Esophagus muscularis mucosa (tissue), 4 donors: ENCODE results near the gene AASDHPPT. TPM values are rescaled to one million over a fixed set of nuclear protein-coding genes. Genes with fewer than 3 reads are reported as not detected.

ENCODE experiments used
- DNase-seq: peaks from one replicate; pipeline ENCODE4 v3.0.0-alpha.2; 2017; ENCODE audit errors: extremely low spot score
- H3K27ac ChIP-seq, 4 donors: fragments of 200-600 bp; sonication (generic); replicated peaks in 1 of 4; 1 replicate in 3 of 4; 2 replicates in 1 of 4; pipeline ENCODE4 v1.5.1; 2016 to 2019; ENCODE audit warnings: mild to moderate bottlenecking in 1 of 4
- H3K27me3 ChIP-seq, 4 donors: fragments of 200-600 bp; sonication (generic); one replicate each; pipeline versions ENCODE4 v1.5.1 to v1.6.0; 2016 to 2019
- H3K36me3 ChIP-seq, 4 donors: fragments of 200-600 bp; sonication (generic); one replicate each; pipeline ENCODE4 v1.5.1; 2016 to 2019
- H3K4me1 ChIP-seq, 4 donors: fragments of 200-600 bp; sonication (generic); one replicate each; pipeline ENCODE4 v1.5.1; 2016 to 2019
- H3K4me3 ChIP-seq, 4 donors: fragments of 200-600 bp; sonication (generic); 1 replicate in 2 of 4; 2 replicates in 2 of 4; pipeline ENCODE4 v1.5.1; 2016 to 2019; ENCODE audit warnings: mild to moderate bottlenecking in 4 of 4, moderate library complexity in 1 of 4
- H3K9me3 ChIP-seq, 4 donors: fragments of 200-600 bp; sonication (generic); 1 replicate in 3 of 4; 2 replicates in 1 of 4; pipeline ENCODE4 v1.5.1; 2016 to 2019
- EP300 ChIP-seq: sonication (generic); formaldehyde crosslinking; IDR thresholded peaks from one replicate; pipeline ENCODE4 v1.6.1; 2017; ENCODE audit warnings: antibody characterized with exemption
- POLR2A ChIP-seq: fragments of 450-650 bp; IDR thresholded peaks from one replicate; pipeline ENCODE4 v1.6.1; 2017; ENCODE audit warnings: antibody characterized with exemption, moderate library complexity, mild to moderate bottlenecking, low read depth
- POLR2AphosphoS5 ChIP-seq, 2 donors: sonication (generic); formaldehyde crosslinking; IDR thresholded peaks; one replicate each; pipeline ENCODE4 v1.6.1; 2017; ENCODE audit warnings: antibody characterized with exemption in 2 of 2
- WGBS: methylation state at CpG from one replicate; pipeline ENCODE4 v1.1.5; 2018; 5-methylcytosine and 5-hydroxymethylcytosine counted together
- intact Hi-C: fragments of 100-400 bp; cut with DNase I; formaldehyde crosslinking; loops from one replicate; pipeline ENCODE4 v1.15.1; 2023
- total RNA-seq, 4 donors: library from RNA; depleted of rRNA; stranded (reverse); fragments of >200 nt; gene quantifications; one replicate each; pipeline versions ENCODE4 v1.1.0 to v1.2.1, GENCODE V29; 2016
- TF ChIP-seq, protein P1 (sequence below), 3 experiments: fragments of 200-600 bp in 2 of 3; fragments of 450-650 bp in 1 of 3; sonication (generic) in 2 of 3; IDR thresholded peaks; one replicate each; pipeline ENCODE4 v1.5.1; 2017 to 2019; ENCODE audit warnings: antibody characterized with exemption in 3 of 3, mild to moderate bottlenecking in 2 of 3, moderate library complexity in 1 of 3

The AASDHPPT gene
- total RNA-seq, 4 donors from 2014 or later, result 23.7 to 28.0 (median 24.7) TPM

- no peaks in the 10 kb centered on the region for H3K9me3 ChIP-seq
- H3K4me3 ChIP-seq, result no peak overlapping the region
- DNase-seq, result no peak
- intact Hi-C loops, result no loop called here
- H3K4me1 ChIP-seq, result peaks cover 24 to 67% (median 65%) of the 10 kb centered on the region in 4 donors
- no peaks in the 10 kb centered on the region for H3K27me3 ChIP-seq
- TF ChIP-seq, protein P1, sequence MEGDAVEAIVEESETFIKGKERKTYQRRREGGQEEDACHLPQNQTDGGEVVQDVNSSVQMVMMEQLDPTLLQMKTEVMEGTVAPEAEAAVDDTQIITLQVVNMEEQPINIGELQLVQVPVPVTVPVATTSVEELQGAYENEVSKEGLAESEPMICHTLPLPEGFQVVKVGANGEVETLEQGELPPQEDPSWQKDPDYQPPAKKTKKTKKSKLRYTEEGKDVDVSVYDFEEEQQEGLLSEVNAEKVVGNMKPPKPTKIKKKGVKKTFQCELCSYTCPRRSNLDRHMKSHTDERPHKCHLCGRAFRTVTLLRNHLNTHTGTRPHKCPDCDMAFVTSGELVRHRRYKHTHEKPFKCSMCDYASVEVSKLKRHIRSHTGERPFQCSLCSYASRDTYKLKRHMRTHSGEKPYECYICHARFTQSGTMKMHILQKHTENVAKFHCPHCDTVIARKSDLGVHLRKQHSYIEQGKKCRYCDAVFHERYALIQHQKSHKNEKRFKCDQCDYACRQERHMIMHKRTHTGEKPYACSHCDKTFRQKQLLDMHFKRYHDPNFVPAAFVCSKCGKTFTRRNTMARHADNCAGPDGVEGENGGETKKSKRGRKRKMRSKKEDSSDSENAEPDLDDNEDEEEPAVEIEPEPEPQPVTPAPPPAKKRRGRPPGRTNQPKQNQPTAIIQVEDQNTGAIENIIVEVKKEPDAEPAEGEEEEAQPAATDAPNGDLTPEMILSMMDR (IDR thresholded peaks at IDR 0.05), result no peak
- no peak for TF ChIP-seq POLR2A
- TF ChIP-seq POLR2AphosphoS5 (IDR thresholded peaks at IDR 0.05), result no peak
- TF ChIP-seq EP300, result no peak
- H3K36me3 ChIP-seq, result peaks cover 0 to 29% (median 7%) of the 10 kb centered on the region in 4 donors
- no peak overlapping the region for H3K27ac ChIP-seq
Measured at GRCh38 chr11:106082096-106082495, 4.6 kb downstream of the AASDHPPT start.

GRCh38 chr11:106086135-106086534 is 8.7 kb downstream of the AASDHPPT start:
- Histone ChIP-seq H3K27me3 (no peaks in the 10 kb centered on the region), H3K9me3 (no peaks in the 10 kb centered on the region), H3K36me3 (peaks cover 0 to 20% (median 7%) of the 10 kb centered on the region in 4 donors), H3K4me1 (peaks cover 25 to 77% (median 76%) of the 10 kb centered on the region in 4 donors), H3K4me3 (no peak overlapping the region), H3K27ac (peak overlapping the region; percentile 2 to 57 (median 24))
- DNase-seq, result no peak
- intact Hi-C loops, result no loop called here
- WGBS, result 100% methylated on average over 1 of the region's 1 CpG
- no peak for TF ChIP-seq EP300
- TF ChIP-seq, protein P1 (IDR thresholded peaks at IDR 0.05), result no peak
- no peak for TF ChIP-seq POLR2A
- TF ChIP-seq POLR2AphosphoS5 (IDR thresholded peaks at IDR 0.05), result no peak

GRCh38 chr11:106086850-106087249 is 9.4 kb downstream of the AASDHPPT start:
- Histone ChIP-seq H3K27me3 (no peaks in the 10 kb centered on the region), H3K9me3 (no peaks in the 10 kb centered on the region), H3K4me1 (peaks cover 21 to 76% (median 76%) of the 10 kb centered on the region in 4 donors), H3K36me3 (peaks cover 0 to 23% (median 9%) of the 10 kb centered on the region in 4 donors), H3K4me3 (peak overlapping the region in 1 of 4 donors; percentile 3), H3K27ac (peak overlapping the region; percentile 2 to 57 (median 24))
- TF ChIP-seq, protein P1 (IDR thresholded peaks at IDR 0.05), result no peak
- DNase-seq, result no peak
- intact Hi-C loops, result no loop called here
- 63% methylated on average over 2 of the region's 2 CpGs for WGBS

DNA sequence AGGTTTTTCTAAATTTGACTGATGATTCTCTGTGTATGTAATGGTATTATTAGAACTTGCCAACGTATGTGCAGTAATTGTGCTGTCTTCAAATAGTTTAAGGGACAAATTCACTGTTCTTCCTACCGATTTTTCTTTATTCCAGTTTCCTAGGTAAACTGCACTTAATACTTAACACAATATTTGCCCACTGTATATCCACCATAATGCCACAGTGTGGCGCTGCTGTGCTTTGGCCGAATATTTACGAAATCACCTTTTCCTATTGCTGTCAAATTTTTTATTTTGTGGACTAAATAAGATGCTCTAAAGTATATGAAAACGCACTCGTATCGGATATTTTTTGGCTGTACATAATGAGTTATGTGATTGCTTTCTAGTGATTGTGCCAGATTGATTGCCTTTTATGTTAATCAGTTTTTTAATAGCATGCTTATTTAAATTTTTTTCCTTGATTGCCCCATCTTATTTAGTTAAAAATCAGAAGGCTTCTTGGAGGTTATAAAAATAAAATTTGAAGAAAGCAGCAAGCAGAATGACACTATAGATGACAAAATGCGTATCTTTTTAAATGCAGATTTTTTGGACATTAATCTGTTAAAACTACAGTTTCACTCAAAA is 10.5 kb downstream of the AASDHPPT start:
- no peaks in the 10 kb centered on the region for H3K9me3 ChIP-seq
- 39% methylated on average over 9 of the region's 9 CpGs for WGBS
- peaks cover 3 to 25% (median 13%) of the 10 kb centered on the region in 4 donors for H3K36me3 ChIP-seq
- peaks cover 21 to 73% (median 65%) of the 10 kb centered on the region in 4 donors for H3K4me1 ChIP-seq
- no peak for TF ChIP-seq POLR2A
- TF ChIP-seq, protein P1 (IDR thresholded peaks at IDR 0.05), result peak; percentile 79 to 93 (median 81)
- peak overlapping the region in 1 of 4 donors; percentile 3 for H3K4me3 ChIP-seq
- peak overlapping the region in 2 of 4 donors; percentile 39 to 57 for H3K27ac ChIP-seq
- no peak for DNase-seq
- intact Hi-C loops, result no loop called here
- no peaks in the 10 kb centered on the region for H3K27me3 ChIP-seq

GRCh38 chr11:106088896-106089295 is 11.4 kb downstream of the AASDHPPT start:
- no peak overlapping the region for H3K4me3 ChIP-seq
- H3K9me3 ChIP-seq, result no peaks in the 10 kb centered on the region
- TF ChIP-seq, protein P1 (IDR thresholded peaks at IDR 0.05), result no peak
- TF ChIP-seq POLR2AphosphoS5 (IDR thresholded peaks at IDR 0.05) (no peak), EP300 (no peak), POLR2A (no peak)
- peaks cover 21 to 73% (median 61%) of the 10 kb centered on the region in 4 donors for H3K4me1 ChIP-seq
- intact Hi-C loops, result no loop called here
- H3K27me3 ChIP-seq, result no peaks in the 10 kb centered on the region
- peaks cover 3 to 31% (median 17%) of the 10 kb centered on the region in 4 donors for H3K36me3 ChIP-seq
- H3K27ac ChIP-seq, result no peak overlapping the region
- no peak for DNase-seq
- 96% methylated on average over 4 of the region's 4 CpGs for WGBS
